Gastrocnemius medialis (tissue), 4 donors: Measurements from ENCODE around the gene GAS6.

Source experiments
- CTCF ChIP-seq, 5 experiments: fragments of 450-650 bp in 3 of 5; fragments of 200-600 bp in 2 of 5; sonication (generic) in 2 of 5; IDR thresholded peaks in 4 of 5; conservative IDR thresholded peaks in 1 of 5; 1 replicate in 4 of 5; 2 replicates in 1 of 5; pipeline ENCODE4 v1.5.1; 2016 to 2019; ENCODE audit warnings: antibody characterized with exemption in 5 of 5, mild to moderate bottlenecking in 3 of 5, moderate library complexity in 3 of 5
- POLR2A ChIP-seq, 2 donors: fragments of 450-650 bp; IDR thresholded peaks; one replicate each; pipeline ENCODE4 v1.6.1; 2017; ENCODE audit warnings: antibody characterized with exemption in 2 of 2, mild to moderate bottlenecking in 2 of 2, moderate library complexity in 2 of 2

GRCh38 chr13:113897161-113897560, 33.3 kb upstream of the GAS6 start:
- TF ChIP-seq POLR2A (IDR thresholded peaks at IDR 0.05) (no peak), CTCF (IDR thresholded peaks at IDR 0.05 in 4 of 5, conservative IDR thresholded peaks at IDR 0.05 in 1 of 5) (no peak)
